MV-4-11 (cell line): ENCODE measurements around the gene POLG.

ENCODE experiments used
- DNase-seq: peaks from one replicate; lab custom pipeline; 2025; lab: John Stamatoyannopoulos, UW

Gene POLG

DNA sequence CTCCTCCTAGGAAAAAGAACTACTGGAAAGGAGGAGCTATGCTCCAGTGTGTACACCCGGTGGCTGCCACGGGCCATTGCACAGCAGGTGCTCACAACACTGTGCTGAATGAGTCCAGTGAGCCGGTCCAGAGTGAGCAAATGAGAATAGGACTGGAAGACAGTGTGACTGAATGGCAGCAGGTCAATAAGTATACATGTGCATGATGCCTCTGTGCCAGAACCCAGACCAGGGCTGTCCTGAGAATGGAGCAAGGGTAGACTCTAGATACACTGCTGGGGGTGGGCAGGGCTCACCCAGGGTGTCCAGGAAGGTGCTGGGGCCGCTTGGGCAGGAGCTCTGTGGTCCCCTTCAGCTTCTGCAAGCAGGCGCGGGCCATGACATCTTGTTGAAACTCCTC is 8.3 kb downstream of the POLG start:
- DNase-seq: no peak

DNA sequence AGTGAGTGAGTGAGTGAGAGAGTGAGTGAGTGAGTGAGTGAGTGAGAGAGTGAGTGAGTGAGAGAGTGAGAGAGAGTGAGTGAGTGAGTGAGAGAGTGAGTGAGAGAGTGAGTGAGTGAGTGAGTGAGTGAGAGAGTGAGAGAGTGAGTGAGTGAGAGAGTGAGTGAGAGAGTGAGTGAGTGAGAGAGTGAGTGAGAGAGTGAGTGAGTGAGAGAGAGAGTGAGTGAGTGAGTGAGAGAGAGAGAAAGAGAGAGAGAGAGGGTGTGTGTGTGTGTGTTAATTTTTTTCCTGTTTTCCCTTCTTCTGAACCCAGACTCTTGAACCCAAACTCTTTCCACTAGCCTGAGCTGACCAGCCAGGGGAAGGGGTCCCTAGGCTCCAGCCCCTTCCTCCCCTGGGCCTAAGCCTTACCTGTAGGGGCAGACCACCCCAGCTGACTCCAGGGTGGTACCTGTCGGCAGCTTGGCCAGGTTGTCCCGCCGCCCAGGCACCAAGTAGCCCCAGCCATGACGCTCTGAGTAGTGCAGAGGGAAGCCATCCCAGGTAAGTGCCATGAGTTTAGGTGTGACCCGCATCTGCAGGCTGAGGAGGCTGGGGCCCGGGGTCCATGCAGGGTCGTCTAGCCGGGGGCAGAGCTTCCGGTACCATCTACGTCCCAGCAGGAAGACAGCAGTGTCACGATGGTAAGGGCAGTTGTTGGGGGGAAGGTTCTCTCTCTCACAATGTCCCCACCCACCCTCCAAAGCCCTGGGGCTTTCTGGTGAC is 9.4 kb downstream of the POLG start:
- no peak for DNase-seq

DNA sequence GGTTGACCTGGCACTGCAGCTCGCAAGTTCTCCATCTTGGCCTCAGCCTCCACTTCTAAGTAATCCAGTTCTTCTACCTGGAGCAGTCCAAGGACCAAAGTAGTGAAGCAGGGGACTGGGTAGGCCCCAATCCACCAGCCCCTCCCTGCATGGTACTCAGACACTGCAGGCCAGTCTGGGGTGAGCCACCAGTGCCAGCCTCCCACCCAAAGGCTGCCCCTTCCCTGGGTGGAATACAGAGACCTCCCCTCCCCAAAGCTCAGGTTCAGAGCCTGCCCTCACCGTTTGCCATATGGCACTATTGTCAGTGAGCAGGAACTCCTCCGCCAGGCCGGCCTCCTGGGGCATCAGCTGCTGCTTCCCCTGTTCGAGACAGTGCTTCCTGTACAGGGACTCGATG is 10.8 kb downstream of the POLG start:
- no peak for DNase-seq

DNA sequence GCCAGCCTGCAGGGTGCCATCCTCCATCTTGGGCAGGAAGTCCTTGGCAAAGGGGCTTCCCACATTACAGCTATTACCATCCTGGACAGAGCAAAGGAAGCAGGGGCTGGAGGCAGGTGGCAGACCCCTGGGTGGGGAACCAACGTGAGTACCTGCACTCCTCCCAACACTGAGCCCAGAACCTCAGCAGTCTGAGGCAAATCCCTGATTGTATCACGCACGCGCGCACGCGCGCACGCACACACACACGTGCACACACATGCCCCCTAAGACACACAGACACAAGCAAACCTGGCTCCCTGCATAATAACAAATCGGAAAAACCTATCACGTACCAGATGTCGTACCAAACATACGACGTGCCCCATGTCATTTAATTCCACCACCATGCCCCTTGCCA is 11.8 kb downstream of the POLG start:
- no peak for DNase-seq

DNA sequence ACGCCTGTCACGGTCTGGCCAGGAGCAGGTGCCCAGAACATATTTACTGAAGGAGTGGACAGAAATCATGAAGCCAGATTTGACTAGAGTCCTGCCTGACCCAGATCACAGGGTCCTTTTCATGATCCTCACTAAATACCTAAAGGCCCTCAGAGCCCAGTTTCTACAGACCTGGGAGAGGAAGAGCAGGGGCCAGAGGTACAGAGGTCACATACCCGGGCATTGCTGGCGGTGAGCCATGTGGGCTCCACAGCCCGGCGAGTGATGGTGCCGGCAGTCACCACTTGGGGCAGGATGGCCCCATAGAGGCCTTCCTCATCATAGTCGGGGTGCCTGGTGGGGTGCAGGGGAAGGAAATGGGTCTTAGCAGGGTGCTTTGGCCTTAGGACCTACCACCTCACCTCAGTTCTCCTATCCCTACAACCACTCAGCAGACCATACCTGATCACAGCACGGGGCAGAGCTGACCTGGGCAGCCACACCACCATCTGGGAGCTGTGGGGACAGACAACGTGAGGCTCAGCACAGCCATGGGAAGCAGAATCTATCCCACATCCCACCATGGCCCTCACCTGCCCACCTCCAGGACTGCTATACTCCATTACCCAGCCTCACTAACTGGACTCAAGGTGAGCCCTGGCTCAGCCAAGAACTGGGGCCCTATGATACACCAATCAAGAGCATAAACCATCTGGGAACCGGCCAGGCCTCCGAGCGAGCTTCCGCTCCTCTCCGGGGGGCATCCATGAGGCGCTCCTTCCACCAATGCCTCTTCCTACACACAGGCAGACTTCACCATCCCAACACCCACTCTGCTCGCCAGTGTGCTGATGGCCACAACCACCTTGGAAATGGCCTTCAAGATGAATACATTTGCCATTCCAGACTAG is 12.9 kb downstream of the POLG start:
- DNase-seq: no peak

DNA sequence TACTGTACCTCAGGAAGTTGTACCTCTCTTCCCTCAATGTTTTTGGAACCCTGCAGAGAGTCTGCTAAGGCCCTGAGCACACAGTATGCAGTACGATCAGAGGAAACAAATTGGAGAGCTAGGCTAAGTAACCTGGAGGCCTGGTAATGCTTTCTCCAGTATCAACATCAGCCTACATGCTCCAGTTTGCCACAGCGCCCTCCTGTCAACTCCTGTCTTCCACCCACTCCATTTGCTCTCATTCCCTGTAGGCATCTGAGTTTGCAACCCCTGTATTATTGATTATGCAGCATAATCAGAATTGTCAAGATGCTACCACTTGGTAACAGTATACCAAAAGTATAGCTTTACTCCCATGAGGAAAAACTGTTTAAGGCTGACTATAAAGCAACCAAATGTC is 14.4 kb downstream of the POLG start:
- no peak for DNase-seq

DNA sequence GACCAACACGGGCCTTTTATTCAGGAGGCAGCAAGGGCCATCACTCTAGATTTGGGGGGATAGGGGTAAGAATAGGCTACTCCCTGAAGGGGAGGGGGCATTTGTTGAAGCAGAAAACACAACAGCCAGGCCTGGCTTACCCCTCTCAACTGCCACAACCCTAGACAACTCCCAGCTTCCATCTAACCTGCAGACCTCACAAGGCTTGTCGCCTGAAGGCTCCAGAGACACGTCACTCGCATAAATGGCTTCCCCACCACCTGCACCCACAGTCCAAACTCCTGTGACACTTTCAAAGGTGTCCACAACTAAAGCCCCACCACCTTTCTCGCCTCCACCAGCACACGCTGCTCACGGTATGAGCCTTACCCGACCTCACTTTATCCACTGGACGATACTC is 14.9 kb downstream of the POLG start:
- DNase-seq: no peak

DNA sequence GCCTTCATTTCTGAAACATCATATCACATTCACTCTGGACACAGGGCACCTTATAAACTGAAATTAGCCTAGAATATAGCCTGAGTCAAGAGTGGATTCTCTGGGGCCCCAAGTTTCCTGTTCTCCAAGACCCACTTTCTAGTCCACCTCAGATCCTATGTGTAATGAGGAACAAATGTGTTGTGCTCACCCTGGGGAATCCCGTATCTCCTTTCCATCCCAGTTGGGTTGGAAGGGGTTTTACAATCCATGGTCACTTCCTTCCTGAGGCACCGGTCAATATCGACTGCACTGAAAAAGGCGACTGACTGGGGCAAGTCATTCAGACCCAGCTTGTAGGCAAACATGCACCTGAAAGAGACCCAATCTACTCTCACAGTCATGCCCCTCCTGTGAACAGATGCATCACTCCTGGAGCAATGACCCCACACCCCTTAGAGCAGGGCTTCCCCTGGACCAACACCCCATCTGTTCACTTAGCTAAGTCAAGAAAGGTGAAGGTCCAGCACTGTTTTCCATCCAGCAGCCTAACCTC is 17.4 kb downstream of the POLG start:
- DNase-seq: no peak

DNA sequence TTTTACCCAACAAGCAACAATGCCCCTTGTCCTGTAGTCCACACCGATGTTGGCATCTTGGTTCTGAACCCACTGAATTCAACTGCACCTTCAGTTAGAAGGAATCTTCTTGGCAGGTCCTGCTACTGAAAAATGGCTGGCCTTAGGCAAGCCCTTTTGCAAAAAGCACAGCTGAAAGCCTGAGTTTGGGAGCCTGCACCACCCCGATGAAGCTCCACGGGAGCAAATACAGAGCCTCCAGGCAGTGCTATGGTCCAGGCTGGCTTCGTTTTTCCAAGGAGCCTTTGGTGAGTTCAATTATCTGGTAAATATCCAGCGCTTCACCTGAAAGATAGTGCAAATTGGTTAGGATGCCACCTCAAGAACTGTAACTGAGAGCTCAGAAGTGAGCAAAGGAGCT is 18.1 kb downstream of the POLG start:
- DNase-seq: no peak

DNA sequence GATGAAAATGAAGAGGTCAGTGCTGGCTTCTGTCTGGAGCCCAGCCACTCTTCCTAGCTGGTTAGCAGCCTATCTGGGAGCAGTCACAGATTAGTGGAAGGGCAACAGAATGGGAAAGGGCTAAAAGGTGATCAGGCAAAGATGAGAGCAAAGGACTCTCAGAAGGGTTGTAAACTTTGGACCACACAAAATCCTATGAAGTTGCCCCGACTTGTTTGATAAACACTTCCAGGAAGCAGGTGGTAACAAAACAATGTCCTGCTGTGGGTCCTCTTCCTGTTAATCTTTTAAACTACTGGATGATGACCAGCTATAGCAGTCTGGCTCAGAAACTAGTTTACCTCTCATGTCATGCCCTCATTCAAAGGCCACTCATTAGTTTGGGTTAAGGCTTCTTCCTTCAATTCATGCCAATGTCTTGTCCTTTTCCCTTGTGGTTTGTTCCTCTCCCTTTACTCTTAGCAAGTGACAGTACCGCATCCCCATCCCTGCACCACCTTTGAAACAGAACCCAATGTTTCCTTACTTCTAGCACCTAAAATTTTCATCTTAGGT is 19.2 kb downstream of the POLG start:
- no peak for DNase-seq

DNA sequence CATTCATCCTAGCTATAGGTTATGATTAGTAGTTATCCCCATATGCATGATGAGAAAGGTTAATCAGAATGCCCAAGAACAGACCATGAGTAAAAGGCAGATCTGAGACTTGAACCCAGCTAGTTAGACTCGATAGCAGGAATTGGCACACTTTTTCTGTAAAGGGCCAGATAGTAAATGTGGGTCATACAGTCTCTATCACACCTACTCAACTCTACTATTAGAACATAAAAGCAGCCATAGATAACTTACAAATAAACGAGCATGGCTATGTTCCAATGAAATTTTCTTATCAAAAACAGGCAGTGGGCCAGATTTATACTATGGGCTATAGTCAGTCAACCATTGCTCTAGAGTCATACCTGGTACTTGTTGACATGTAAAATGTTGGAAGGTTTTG is 24.6 kb downstream of the POLG start:
- no peak for DNase-seq

DNA sequence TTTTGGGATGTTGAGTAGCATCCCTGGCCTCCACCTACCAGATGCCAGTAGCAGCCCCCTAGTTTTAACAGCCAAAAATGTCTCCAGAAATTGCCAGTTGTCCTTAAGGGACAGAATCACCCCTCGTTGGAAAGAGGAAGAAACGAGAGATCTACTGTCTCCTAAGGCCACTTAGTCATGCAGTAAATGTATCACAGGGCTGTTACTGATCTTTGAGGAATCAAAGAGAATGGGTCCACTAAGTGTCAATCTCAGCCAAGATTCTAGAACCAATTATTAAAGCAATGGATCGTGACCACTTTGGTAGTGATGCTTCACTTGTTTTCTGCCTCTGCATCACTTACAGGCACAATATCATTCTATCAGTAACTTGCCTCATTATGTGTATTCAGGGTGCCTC is 26.4 kb downstream of the POLG start:
- DNase-seq: no peak

DNA sequence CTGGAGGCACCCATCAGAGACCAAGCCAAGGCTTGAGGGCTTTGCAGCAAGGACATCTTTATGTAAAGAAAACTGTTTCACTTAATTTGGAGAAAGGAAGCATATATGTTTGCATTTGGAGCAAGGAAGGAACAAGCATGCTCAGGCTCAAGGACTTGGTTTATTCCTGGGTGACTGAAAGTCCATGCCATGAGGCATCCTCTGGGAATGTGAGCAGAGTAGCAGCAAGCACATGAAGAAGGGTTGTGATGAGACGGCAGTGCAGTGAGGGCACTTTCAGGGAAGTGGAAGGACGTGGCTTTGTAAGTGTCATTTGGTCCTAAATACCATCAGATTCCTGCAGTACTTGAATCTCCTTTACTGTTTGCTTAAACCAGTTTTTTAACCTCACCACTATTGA is 26.8 kb downstream of the POLG start:
- no peak for DNase-seq

DNA sequence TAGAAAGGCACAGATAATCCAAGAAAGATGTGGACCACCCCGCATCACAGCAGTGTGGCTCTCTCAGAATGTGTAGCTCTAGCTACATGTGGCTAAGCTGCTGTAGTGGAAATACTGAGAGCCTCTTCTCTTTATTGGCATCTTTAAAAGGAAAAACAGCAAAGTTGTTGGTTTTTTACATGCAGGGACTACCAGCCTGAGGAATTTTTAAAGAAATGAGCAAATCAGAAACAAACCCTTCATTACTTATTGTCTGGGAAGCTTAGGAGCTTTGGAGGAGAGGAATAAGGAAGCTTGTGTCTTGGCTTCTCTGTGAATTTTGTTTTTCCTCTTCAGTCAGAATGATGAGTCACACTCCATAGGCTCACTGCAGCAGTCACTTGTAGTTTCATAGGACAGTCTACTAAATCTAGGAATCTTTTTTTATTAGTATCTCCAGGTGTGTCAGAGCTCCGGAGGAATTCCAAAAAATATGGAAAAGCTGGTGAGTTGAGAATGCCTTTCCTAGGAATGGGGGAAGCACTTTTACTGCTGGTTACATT is 27.5 kb downstream of the POLG start:
- DNase-seq: no peak

DNA sequence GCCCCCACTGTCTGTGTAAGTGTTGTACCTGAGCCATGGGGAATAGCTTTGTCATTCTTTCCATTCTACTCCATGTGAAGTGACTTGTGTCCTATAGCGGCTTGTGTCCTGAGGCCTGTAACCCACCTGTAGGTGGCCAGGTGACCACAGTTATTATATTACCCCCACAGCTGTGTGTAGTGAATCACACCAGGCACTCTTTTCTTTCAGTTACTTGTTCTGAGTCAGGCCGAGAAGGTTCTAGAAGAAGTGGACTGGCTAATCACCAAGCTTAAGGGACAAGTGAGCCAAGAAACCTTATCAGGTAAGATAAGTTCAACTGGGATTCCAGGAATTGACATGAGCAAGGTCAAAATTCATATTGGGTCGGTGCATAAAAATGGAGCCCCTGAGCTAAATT is 29.2 kb downstream of the POLG start:
- DNase-seq: no peak

DNA sequence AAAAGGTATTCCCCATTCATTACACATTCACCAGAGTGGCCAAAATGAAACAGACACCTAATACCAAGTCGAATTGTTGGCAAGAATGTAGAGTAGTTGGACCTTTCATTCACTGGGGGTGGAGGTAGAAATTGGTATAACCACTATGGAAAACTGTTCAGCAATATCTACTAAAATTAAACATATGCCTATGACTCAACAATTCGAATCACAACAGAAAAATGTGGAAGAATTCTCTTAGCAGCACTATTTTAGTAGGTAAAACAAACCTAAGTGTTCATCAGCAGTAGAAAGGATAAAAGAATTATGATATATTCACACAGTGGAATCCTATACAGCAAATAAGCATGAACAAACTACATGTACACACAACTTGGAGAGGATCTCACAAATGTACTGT is 30.6 kb downstream of the POLG start:
- no peak for DNase-seq

DNA sequence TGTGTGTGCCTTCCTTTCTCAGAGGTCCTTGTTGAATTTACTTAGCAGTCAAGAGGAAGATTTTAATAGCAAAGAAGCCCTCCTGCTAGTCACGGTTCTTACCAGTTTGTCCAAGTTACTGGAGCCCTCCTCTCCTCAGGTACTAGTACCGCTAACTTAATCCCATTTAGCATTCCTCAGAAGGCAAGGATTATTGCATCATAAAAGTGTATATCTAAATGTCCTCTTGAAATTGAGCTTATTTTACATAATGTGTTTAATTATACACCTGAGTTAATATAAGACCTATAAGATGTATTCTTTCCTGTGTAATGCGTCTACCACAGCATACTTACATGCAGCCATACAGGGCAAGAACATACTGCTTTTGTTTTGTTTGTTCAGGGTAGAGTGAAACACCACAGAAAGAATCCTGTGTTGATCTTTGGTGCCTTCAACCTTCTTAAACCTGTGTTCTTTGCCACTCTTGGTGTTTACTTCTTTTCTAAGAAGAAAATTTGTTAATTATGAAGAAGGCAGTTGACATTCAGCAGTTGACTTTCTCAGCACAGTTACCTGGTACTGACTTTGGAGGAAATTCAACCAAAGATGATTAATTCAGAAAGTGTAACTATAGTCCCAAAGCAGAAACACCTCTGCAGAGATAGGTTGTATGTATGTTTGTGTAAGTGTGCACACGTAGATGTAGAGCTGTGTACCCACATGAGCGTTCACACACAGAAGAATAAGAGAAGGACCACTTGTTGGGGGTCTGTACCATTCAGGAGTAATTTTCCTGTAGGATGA is 33.1 kb downstream of the POLG start:
- no peak for DNase-seq

DNA sequence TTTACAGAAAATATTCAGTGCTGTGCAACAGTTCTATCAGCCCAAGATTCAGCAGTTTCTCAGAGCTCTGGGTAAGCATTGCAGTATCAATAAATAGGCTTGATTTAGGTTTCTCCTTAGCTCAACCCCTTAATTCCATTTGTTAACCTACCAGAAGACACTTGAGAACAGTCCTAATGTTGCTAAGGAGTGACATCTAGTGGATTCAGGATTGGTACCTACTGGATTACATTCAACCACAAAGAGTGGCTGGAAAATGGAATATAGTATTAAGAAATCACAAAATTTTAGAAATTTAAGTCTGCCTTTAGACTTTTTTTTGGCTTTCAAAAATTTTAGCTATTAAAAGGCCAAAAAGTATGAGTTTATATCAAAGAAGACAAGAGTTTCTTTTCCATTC is 34.7 kb downstream of the POLG start:
- no peak for DNase-seq

DNA sequence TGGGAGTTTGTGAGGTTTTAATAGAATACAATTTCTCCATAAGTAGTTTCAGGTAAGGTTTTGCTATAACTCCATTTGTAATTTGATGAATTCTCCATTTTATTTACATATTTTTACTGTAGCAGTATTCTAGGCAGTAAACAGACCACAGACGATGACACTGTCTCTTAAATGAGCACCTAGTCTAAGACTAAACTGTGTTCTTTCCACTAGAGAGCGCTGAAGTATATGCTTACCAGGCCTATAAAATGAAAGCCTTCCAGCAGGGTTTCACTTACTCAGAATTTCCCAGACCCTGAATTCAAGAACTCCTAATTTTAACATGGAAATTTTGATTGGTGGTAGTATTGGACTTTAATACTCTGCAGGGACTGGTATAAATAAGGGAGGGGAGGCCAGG is 41.6 kb downstream of the POLG start:
- no peak for DNase-seq

DNA sequence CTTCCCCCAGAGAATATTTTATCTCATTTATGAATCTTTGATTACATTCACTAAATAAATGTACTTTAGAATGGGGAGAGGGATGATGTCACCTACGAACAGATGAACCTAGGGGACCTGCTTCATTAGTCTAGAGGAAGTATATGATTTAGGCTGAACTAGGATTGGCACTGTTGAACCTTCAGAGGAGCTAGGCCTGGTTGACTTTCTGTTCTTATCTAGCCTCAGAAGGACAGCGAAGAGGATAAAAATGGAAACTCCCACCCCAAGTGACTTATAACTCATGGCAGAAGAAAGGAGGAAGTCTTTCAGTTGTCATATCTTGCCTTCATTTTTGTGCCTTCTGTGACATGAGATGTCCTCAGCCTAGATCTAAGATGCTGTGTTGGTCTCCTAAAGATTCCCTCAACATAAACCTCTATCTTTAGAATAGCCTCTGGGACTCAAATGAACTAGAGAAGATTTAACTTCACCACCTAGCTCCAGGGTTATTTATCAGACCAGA is 42.6 kb downstream of the POLG start:
- DNase-seq: no peak

DNA sequence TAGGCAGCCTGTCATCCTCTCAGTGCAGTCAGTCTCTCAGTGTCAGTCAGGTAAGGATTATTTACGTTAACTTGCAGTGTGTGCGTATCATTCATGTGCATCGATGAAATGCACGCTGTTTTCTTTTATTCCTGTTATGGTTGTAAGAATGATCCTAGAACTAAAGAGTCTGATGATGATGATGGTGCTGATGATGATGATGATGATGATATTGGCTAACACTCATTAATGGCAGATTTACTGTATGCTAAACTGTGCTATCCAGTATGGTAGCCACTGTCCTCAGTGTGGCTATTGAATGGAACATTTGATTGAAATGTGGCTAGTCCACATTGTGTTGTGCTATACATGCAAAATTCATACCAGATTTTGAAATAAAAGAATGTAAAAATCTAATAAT is 51.4 kb downstream of the POLG start:
- DNase-seq: no peak

DNA sequence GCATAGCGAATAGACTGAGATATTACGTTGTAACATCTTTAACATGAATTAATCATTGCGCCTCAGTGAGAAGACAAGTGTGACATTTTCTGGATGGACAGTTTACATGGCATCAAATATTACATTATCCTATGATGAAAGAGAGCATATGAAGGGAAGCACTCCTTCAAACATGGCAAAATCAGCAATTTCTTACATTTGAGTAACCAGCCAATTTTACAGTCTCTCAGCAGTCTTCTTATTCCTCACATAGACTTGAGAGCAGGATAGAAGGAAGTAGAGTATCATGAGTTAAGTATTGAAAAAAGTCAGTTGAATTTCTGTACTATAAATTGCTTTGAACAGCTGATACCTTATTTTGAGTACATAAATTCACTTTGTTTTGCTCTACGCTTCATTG is 52.0 kb downstream of the POLG start:
- DNase-seq: no peak
